ENCODE measurements around the gene ZBTB16. TPM values are rescaled to one million over a fixed set of nuclear protein-coding genes. Genes with fewer than 3 reads are reported as not detected.

ZBTB16 gene
- total and polyA plus RNA-seq, 2 donors (not counting 3 experiments of a cell fraction or from before 2014, with no cell fraction given) = 9.8 to 20.3 TPM

DNA sequence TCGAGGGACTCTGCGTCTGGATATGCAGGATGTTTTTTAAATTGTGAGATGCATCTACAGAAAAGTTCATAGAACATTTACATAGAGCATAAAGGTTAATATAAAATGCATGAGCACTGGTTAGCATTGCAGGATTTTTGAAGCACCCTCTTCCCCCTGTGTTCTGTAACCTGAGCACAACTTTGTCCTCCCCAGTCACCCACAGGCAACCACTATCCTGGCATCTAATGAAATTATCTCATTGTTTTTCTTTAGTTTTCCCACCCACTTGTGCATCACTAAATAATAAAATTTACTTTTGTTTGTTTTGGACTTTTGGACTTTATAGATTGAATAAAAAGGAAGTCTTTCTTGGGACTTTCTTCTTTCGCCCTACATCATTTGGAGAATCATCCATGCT is 226.7 kb downstream of the ZBTB16 start:
- dilution Hi-C loops (cut with MboI; ENCODE audit: extremely low pct_ligation_motif_present, low sequenced_read_pairs) (no loop called here), intact Hi-C loops (cut with micrococcal nuclease) (loop anchor here (10.0 kb wide), 2 partner anchors 279 to 1219 kb away; partner anchors contain the start of gene CADM1)
- FAIRE-seq (no peak), DNase-seq (ENCODE audit: low read depth, low spot score) (no peak)
- Histone ChIP-seq H3K36me3 (ENCODE audit: control insufficient read depth in 2 of 2, extremely low read depth in 1 of 2, insufficient read depth in 2 of 2, low read length in 2 of 2) (no peaks in the 10 kb centered on the region), H3K9me1 (replicated peaks; ENCODE audit: control insufficient read depth, extremely low read depth, insufficient read depth, low read length) (no peaks in the 10 kb centered on the region), H4K20me1 (replicated peaks; ENCODE audit: control insufficient read depth, extremely low read depth, insufficient read depth, low read length) (no peaks in the 10 kb centered on the region), H3K27ac (ENCODE audit: insufficient read depth, low read depth, low read length) (no peak overlapping the region), H3K4me1 (ENCODE audit: control insufficient read depth, extremely low read depth, insufficient read depth, low read length) (peaks cover 41% of the 10 kb centered on the region), H3K79me2 (ENCODE audit: control insufficient read depth, insufficient read depth, low read length) (no peaks in the 10 kb centered on the region), H3K27me3 (ENCODE audit: control insufficient read depth in 2 of 2, insufficient read depth in 2 of 2, low read length in 2 of 2) (no peaks in the 10 kb centered on the region), H3K9ac (replicated peaks; ENCODE audit: extremely low read depth, insufficient read depth, low read length) (no peak overlapping the region), H2AFZ (ENCODE audit: low read depth, low read length) (no peak overlapping the region), H3K9me3 (replicated peaks; ENCODE audit: control insufficient read depth, insufficient read depth, low read length) (no peaks in the 10 kb centered on the region), H3K4me2 (ENCODE audit: insufficient read depth, low read length) (no peak overlapping the region), H3K4me3 (replicated peaks in 1 of 3; ENCODE audit: insufficient read depth in 1 of 3, low read depth in 1 of 3, low read length in 3 of 3) (no peak overlapping the region)
- TF ChIP-seq POLR2AphosphoS5 (IDR thresholded peaks at IDR 0.05; ENCODE audit: insufficient read depth, low read depth, low read length) = no peak
- TF ChIP-seq FOS (IDR thresholded peaks at IDR 0.05; ENCODE audit: borderline replicate concordance, insufficient read depth, low read length) = no peak
- no peak for TF ChIP-seq JUN (IDR thresholded peaks at IDR 0.05; ENCODE audit: borderline replicate concordance, insufficient read depth, insufficient read length, low read depth)
- no peak for TF ChIP-seq MYC (IDR thresholded peaks at IDR 0.05; ENCODE audit: low read depth, low read length)
- TF ChIP-seq POLR2A (IDR thresholded peaks at IDR 0.05; ENCODE audit: low read depth, low read length) = no peak
- no peak for TF ChIP-seq MAX (IDR thresholded peaks at IDR 0.05; ENCODE audit: insufficient read depth, insufficient read length)
- TF ChIP-seq GATA2 (IDR thresholded peaks at IDR 0.05; ENCODE audit: insufficient read depth, insufficient read length, low read depth, low read length) = no peak
- TF ChIP-seq CTCF (IDR thresholded peaks at IDR 0.05; ENCODE audit: extremely low read depth in 1 of 2, insufficient read depth in 1 of 2, low read depth in 1 of 2, low read length in 2 of 2) = no peak
- no peak for TF ChIP-seq EZH2 (IDR thresholded peaks at IDR 0.05; ENCODE audit: borderline replicate concordance, low read depth, low read length, severe bottlenecking)
- ChIA-PET POLR2A (no interaction called here), CTCF (no interaction called here)
- BruUV-seq (replicated peaks) = no TSS peak

Measured in endothelial cell of umbilical vein (primary cell).